WTC11 (cell line): ENCODE data around the gene PRM2. TPM values are rescaled to one million over a fixed set of nuclear protein-coding genes. Genes with fewer than 3 reads are reported as not detected.

Experiments
- ATAC-seq: fragments of 200-7000 bp; cut with Tn5 transposase; 2 replicates; pipeline ENCODE4 v1.10.0; 2021; ENCODE audit warnings: mild to moderate bottlenecking, moderate library complexity
- CTCF ChIA-PET: fragments of 300-600 bp; sonication (Branson Sonifier 250); formaldehyde crosslinking; loops from one replicate; lab custom pipeline; 2021; ENCODE audit warnings: antibody characterized with exemption; lab: Charles Lee
- POLR2A ChIA-PET: fragments of 350-600 bp; sonication (Branson Sonifier 250); formaldehyde crosslinking; loops from one replicate; lab custom pipeline; 2021; ENCODE audit warnings: antibody characterized with exemption; lab: Charles Lee
- DNase-seq: peaks from one replicate; pipeline ENCODE4 v3.0.0; 2021; ENCODE audit warnings: low spot score
- H3K27ac Mint-ChIP-seq: 2 replicates; pipeline ENCODE4 v1.8.0; 2021; ENCODE audit warnings: mixed read lengths
- H3K27me3 Mint-ChIP-seq: 2 replicates; pipeline ENCODE4 v1.8.0; 2021; ENCODE audit warnings: low read depth, mild to moderate bottlenecking, moderate library complexity, mixed read lengths
- H3K36me3 Mint-ChIP-seq: 2 replicates; pipeline ENCODE4 v1.8.0; 2021; ENCODE audit warnings: mixed read lengths
- H3K4me1 Mint-ChIP-seq: 2 replicates; pipeline ENCODE4 v1.8.0; 2022; ENCODE audit warnings: mixed read lengths
- H3K4me3 Mint-ChIP-seq: 2 replicates; pipeline ENCODE4 v1.8.0; 2021; ENCODE audit warnings: mild to moderate bottlenecking, moderate library complexity, mixed read lengths
- H3K9me3 Mint-ChIP-seq: 2 replicates; pipeline ENCODE4 v1.8.0; 2021; ENCODE audit warnings: mixed read lengths
- ATF3 ChIP-seq: sonication (generic); formaldehyde crosslinking; conservative IDR thresholded peaks from 2 replicates; pipeline ENCODE4 v1.8.1; 2022; ENCODE audit warnings: mild to moderate bottlenecking, missing genetic modification reagents
- CREM ChIP-seq: sonication (generic); formaldehyde crosslinking; IDR thresholded peaks from 2 replicates; pipeline ENCODE4 v1.8.1; 2022; ENCODE audit warnings: mild to moderate bottlenecking, missing genetic modification reagents, moderate library complexity
- EMX1 ChIP-seq: fragments of 250-450 bp; sonication (Bioruptor Pico); IDR thresholded peaks from 2 replicates; pipeline ENCODE4 v1.8.0; 2021; ENCODE audit warnings: mild to moderate bottlenecking
- ERG ChIP-seq: fragments of 250-450 bp; sonication (Bioruptor Pico); IDR thresholded peaks from 2 replicates; pipeline ENCODE4 v1.8.0; 2021; ENCODE audit warnings: mild to moderate bottlenecking
- ESRRA ChIP-seq: sonication (generic); formaldehyde crosslinking; IDR thresholded peaks from 2 replicates; pipeline ENCODE4 v1.8.1; 2022; ENCODE audit warnings: mild to moderate bottlenecking, missing genetic modification reagents, borderline replicate concordance
- MXD4 ChIP-seq: fragments of 250-450 bp; sonication (Bioruptor Pico); IDR thresholded peaks from 2 replicates; pipeline ENCODE4 v1.8.0; 2021; ENCODE audit warnings: mild to moderate bottlenecking, moderate library complexity, borderline replicate concordance
- NFATC4 ChIP-seq: fragments of 250-450 bp; sonication (Bioruptor Pico); IDR thresholded peaks from 2 replicates; pipeline ENCODE4 v1.9.0; 2021; ENCODE audit warnings: mild to moderate bottlenecking
- PRRX2 ChIP-seq: fragments of 250-450 bp; sonication (Bioruptor Pico); IDR thresholded peaks from 2 replicates; pipeline ENCODE4 v1.8.0; 2021; ENCODE audit warnings: mild to moderate bottlenecking
- SMAD4 ChIP-seq: sonication (generic); formaldehyde crosslinking; IDR thresholded peaks from 2 replicates; pipeline ENCODE4 v1.8.0; 2022; ENCODE audit warnings: mild to moderate bottlenecking, missing genetic modification reagents
- ZNF232 ChIP-seq: sonication (generic); formaldehyde crosslinking; IDR thresholded peaks from 2 replicates; pipeline ENCODE4 v1.8.0; 2022; ENCODE audit warnings: mild to moderate bottlenecking, missing genetic modification reagents
- ZNF281 ChIP-seq: sonication (generic); formaldehyde crosslinking; IDR thresholded peaks from 2 replicates; pipeline ENCODE4 v1.8.0; 2023; ENCODE audit warnings: mild to moderate bottlenecking, missing genetic modification reagents
- ZNF396 ChIP-seq: fragments of 250-450 bp; sonication (Bioruptor Pico); IDR thresholded peaks from 2 replicates; pipeline ENCODE4 v1.8.0; 2021; ENCODE audit warnings: mild to moderate bottlenecking, moderate library complexity, borderline replicate concordance
- total RNA-seq: library from RNA; stranded (reverse); gene quantifications from 3 replicates; pipeline ENCODE4 v1.2.3, GENCODE V29; 2021
- TF ChIP-seq, protein P1 (sequence below): fragments of 250-450 bp; sonication (Bioruptor Pico); IDR thresholded peaks from 2 replicates; pipeline ENCODE4 v1.9.0; 2021; ENCODE audit warnings: mild to moderate bottlenecking
- TF ChIP-seq, protein P2 (sequence below): fragments of 250-450 bp; sonication (Bioruptor Pico); IDR thresholded peaks from 2 replicates; pipeline ENCODE4 v1.9.0; 2021; ENCODE audit warnings: mild to moderate bottlenecking, borderline replicate concordance
- TF ChIP-seq, protein P3 (sequence below): sonication (generic); formaldehyde crosslinking; IDR thresholded peaks from 2 replicates; pipeline ENCODE4 v1.8.1; 2023; ENCODE audit warnings: mild to moderate bottlenecking, missing genetic modification reagents
- TF ChIP-seq, protein P4 (sequence below): sonication (generic); formaldehyde crosslinking; IDR thresholded peaks from 2 replicates; pipeline ENCODE4 v1.8.1; 2023; ENCODE audit warnings: mild to moderate bottlenecking, missing genetic modification reagents

Gene PRM2
- total RNA-seq, 1 experiment from 2014 or later, result not detected

GRCh38 chr16:11250091-11250785 lies 26.0 kb downstream of the PRM2 start:
- peak; percentile 34 for DNase-seq
- Mint-ChIP-seq H3K4me1 (peaks cover 32% of the 10 kb centered on the region), H3K36me3 (peaks cover 19% of the 10 kb centered on the region), H3K27ac (peak overlapping the region; percentile 49; the same call in 1 of the 2 replicates), H3K27me3 (no peaks in the 10 kb centered on the region), H3K9me3 (no peaks in the 10 kb centered on the region), H3K4me3 (no peak overlapping the region)
- ChIA-PET CTCF (interaction anchor here (1.1 kb wide), 1 partner anchor 279 kb away, joined by 4 read pairs; no protein-coding TSS in a partner anchor), POLR2A (interaction anchor here (0.6 kb wide), 1 partner anchor 117 kb away, joined by 5 read pairs; no protein-coding TSS in a partner anchor)
- TF ChIP-seq ZNF281 (no peak), EMX1 (CRISPR knock-in tag) (peak; percentile 67; the same call in 1 of the 2 replicates), ERG (CRISPR knock-in tag) (peak; percentile 70; the same call in 1 of the 2 replicates), NFATC4 (CRISPR knock-in tag) (0 out of 2 replicates have a peak, but pooled peaks have one; percentile 21), SMAD4 (CRISPR knock-in tag) (no peak), PRRX2 (CRISPR knock-in tag) (peak; percentile 6)
- TF ChIP-seq, protein P1, sequence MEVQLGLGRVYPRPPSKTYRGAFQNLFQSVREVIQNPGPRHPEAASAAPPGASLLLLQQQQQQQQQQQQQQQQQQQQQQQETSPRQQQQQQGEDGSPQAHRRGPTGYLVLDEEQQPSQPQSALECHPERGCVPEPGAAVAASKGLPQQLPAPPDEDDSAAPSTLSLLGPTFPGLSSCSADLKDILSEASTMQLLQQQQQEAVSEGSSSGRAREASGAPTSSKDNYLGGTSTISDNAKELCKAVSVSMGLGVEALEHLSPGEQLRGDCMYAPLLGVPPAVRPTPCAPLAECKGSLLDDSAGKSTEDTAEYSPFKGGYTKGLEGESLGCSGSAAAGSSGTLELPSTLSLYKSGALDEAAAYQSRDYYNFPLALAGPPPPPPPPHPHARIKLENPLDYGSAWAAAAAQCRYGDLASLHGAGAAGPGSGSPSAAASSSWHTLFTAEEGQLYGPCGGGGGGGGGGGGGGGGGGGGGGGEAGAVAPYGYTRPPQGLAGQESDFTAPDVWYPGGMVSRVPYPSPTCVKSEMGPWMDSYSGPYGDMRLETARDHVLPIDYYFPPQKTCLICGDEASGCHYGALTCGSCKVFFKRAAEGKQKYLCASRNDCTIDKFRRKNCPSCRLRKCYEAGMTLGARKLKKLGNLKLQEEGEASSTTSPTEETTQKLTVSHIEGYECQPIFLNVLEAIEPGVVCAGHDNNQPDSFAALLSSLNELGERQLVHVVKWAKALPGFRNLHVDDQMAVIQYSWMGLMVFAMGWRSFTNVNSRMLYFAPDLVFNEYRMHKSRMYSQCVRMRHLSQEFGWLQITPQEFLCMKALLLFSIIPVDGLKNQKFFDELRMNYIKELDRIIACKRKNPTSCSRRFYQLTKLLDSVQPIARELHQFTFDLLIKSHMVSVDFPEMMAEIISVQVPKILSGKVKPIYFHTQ (CRISPR knock-in tag), result 0 out of 2 replicates have a peak, but pooled peaks have one; percentile 2
- TF ChIP-seq, protein P2, sequence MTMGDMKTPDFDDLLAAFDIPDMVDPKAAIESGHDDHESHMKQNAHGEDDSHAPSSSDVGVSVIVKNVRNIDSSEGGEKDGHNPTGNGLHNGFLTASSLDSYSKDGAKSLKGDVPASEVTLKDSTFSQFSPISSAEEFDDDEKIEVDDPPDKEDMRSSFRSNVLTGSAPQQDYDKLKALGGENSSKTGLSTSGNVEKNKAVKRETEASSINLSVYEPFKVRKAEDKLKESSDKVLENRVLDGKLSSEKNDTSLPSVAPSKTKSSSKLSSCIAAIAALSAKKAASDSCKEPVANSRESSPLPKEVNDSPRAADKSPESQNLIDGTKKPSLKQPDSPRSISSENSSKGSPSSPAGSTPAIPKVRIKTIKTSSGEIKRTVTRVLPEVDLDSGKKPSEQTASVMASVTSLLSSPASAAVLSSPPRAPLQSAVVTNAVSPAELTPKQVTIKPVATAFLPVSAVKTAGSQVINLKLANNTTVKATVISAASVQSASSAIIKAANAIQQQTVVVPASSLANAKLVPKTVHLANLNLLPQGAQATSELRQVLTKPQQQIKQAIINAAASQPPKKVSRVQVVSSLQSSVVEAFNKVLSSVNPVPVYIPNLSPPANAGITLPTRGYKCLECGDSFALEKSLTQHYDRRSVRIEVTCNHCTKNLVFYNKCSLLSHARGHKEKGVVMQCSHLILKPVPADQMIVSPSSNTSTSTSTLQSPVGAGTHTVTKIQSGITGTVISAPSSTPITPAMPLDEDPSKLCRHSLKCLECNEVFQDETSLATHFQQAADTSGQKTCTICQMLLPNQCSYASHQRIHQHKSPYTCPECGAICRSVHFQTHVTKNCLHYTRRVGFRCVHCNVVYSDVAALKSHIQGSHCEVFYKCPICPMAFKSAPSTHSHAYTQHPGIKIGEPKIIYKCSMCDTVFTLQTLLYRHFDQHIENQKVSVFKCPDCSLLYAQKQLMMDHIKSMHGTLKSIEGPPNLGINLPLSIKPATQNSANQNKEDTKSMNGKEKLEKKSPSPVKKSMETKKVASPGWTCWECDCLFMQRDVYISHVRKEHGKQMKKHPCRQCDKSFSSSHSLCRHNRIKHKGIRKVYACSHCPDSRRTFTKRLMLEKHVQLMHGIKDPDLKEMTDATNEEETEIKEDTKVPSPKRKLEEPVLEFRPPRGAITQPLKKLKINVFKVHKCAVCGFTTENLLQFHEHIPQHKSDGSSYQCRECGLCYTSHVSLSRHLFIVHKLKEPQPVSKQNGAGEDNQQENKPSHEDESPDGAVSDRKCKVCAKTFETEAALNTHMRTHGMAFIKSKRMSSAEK (CRISPR knock-in tag), result peak; percentile 7; the same call in 1 of the 2 replicates
- ATAC-seq, result peak; percentile 66

- ATAC-seq (peak; percentile 10), DNase-seq (no peak)
- ChIA-PET POLR2A (interaction anchor here (0.6 kb wide), 1 partner anchor 116 kb away, joined by 5 read pairs; no protein-coding TSS in a partner anchor), CTCF (interaction anchor here (1.1 kb wide), 1 partner anchor 278 kb away, joined by 4 read pairs; no protein-coding TSS in a partner anchor)
- peaks cover 17% of the 10 kb centered on the region for H3K36me3 Mint-ChIP-seq
- H3K27ac Mint-ChIP-seq, result peak overlapping the region; percentile 84
- H3K27me3 Mint-ChIP-seq, result no peaks in the 10 kb centered on the region
- H3K4me1 Mint-ChIP-seq, result peaks cover 32% of the 10 kb centered on the region
- no peaks in the 10 kb centered on the region for H3K9me3 Mint-ChIP-seq
- no peak overlapping the region for H3K4me3 Mint-ChIP-seq
- TF ChIP-seq ZNF232 (CRISPR knock-in tag) (no peak), CREM (CRISPR knock-in tag) (no peak), ATF3 (CRISPR knock-in tag) (peak; percentile 64; the same call in 1 of the 2 replicates), ZNF396 (CRISPR knock-in tag) (no peak), MXD4 (CRISPR knock-in tag) (no peak), ESRRA (peak; percentile 38; the same call in 1 of the 2 replicates)
- TF ChIP-seq, protein P3, sequence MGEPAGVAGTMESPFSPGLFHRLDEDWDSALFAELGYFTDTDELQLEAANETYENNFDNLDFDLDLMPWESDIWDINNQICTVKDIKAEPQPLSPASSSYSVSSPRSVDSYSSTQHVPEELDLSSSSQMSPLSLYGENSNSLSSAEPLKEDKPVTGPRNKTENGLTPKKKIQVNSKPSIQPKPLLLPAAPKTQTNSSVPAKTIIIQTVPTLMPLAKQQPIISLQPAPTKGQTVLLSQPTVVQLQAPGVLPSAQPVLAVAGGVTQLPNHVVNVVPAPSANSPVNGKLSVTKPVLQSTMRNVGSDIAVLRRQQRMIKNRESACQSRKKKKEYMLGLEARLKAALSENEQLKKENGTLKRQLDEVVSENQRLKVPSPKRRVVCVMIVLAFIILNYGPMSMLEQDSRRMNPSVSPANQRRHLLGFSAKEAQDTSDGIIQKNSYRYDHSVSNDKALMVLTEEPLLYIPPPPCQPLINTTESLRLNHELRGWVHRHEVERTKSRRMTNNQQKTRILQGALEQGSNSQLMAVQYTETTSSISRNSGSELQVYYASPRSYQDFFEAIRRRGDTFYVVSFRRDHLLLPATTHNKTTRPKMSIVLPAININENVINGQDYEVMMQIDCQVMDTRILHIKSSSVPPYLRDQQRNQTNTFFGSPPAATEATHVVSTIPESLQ (CRISPR knock-in tag), result no peak
- TF ChIP-seq, protein P4, sequence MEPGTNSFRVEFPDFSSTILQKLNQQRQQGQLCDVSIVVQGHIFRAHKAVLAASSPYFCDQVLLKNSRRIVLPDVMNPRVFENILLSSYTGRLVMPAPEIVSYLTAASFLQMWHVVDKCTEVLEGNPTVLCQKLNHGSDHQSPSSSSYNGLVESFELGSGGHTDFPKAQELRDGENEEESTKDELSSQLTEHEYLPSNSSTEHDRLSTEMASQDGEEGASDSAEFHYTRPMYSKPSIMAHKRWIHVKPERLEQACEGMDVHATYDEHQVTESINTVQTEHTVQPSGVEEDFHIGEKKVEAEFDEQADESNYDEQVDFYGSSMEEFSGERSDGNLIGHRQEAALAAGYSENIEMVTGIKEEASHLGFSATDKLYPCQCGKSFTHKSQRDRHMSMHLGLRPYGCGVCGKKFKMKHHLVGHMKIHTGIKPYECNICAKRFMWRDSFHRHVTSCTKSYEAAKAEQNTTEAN (CRISPR knock-in tag), result no peak
These were observed 26.8 kb downstream of the PRM2 start for GRCh38 chr16:11249233-11250061.
